Measurements from ENCODE around the gene KCNJ9. TPM values are rescaled to one million over a fixed set of nuclear protein-coding genes. Genes with fewer than 3 reads are reported as not detected.

The KCNJ9 gene
- total and polyA plus RNA-seq, 2 of the 13 experiments (the other 11 are each of a cell fraction or from before 2014, with no cell fraction given) = not detected

DNA sequence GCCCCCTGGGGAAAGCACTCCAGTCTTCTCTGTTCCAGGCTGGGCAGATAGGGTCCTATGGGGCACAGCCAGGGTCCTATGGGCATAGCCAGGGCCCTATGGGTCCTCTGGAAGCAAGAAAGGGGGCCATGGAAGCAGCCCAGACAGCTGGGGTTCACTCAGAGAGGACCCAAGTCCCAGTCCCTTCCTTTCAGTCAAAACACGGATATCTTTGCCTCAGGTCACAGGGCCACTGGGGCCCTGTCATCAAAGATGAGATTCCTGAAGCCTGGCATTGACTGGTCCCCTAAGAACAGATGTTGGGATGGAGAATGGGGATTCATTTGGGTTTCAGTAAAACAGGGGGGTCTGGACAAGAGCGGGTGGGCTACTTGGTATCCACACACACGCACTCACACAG is 8.5 kb downstream of the KCNJ9 start:
- ChIA-PET POLR2A (interaction anchor here (1.8 kb wide), 1 partner anchor 9 kb away, joined by 6 read pairs; the partner anchor contains the start of gene IGSF8), CTCF (ENCODE audit: low intra/inter-chr PET ratio, low total read pairs) (no interaction called here)
- no peak overlapping the region for H3K4me2 ChIP-seq (ENCODE audit: low read depth, low read length)
- H2AFZ ChIP-seq (ENCODE audit: low read length) = no peak overlapping the region
- BruUV-seq (replicated peaks) = no TSS peak
- TF ChIP-seq, protein P1, sequence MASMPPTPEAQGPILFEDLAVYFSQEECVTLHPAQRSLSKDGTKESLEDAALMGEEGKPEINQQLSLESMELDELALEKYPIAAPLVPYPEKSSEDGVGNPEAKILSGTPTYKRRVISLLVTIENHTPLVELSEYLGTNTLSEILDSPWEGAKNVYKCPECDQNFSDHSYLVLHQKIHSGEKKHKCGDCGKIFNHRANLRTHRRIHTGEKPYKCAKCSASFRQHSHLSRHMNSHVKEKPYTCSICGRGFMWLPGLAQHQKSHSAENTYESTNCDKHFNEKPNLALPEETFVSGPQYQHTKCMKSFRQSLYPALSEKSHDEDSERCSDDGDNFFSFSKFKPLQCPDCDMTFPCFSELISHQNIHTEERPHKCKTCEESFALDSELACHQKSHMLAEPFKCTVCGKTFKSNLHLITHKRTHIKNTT (CRISPR knock-in tag; IDR thresholded peaks at IDR 0.05) = no peak
- TF ChIP-seq PRDM10 (CRISPR knock-in tag; IDR thresholded peaks at IDR 0.05; ENCODE audit: low read depth) (no peak), KDM6A (CRISPR knock-in tag; IDR thresholded peaks at IDR 0.05; ENCODE audit: low read depth) (no peak)
- intact Hi-C loops (cut with micrococcal nuclease; ENCODE audit: unreplicated experiment) = no loop called here
- no peaks in the 10 kb centered on the region for H3K27me3 ChIP-seq (ENCODE audit: control insufficient read depth in 1 of 2, insufficient read depth in 2 of 2, low read length in 2 of 2)
- peaks cover 10 to 13% of the 10 kb centered on the region in 2 experiments; a peak in 4 of 5 replicates for H3K36me3 ChIP-seq (replicated peaks in 1 of 2; ENCODE audit: control insufficient read depth in 1 of 2, insufficient read depth in 2 of 2, low read length in 2 of 2)
- DNase-seq (ENCODE audit: low spot score) = no peak
- H3K27ac ChIP-seq (ENCODE audit: extremely low read length, insufficient read depth, low read length) = no peak overlapping the region
- FAIRE-seq = no peak
- WGBS (ENCODE audit: low lambda C conversion rate) = 61% methylated on average over 2 of the region's 3 CpGs
- ATAC-seq = no peak
- H3K4me3 ChIP-seq (replicated peaks in 1 of 3; ENCODE audit: insufficient read depth in 1 of 3, low read depth in 2 of 3, low read length in 3 of 3) = no peak overlapping the region
- in situ Hi-C loops (cut with HindIII; ENCODE audit: extremely low pct_ligation_motif_present, low pct_unique_long_range_greater_than_20kb) = no loop called here
- H3K9ac ChIP-seq (ENCODE audit: insufficient read depth, low read depth, low read length) = no peak overlapping the region
- no peaks in the 10 kb centered on the region for H4K20me1 ChIP-seq (ENCODE audit: insufficient read depth, low read length)
- H3K9me3 ChIP-seq (ENCODE audit: low read length) = no peaks in the 10 kb centered on the region
- H3K79me2 ChIP-seq (ENCODE audit: insufficient read depth, low read length) = no peaks in the 10 kb centered on the region
- H3K4me1 ChIP-seq (ENCODE audit: insufficient read depth, low read length) = peaks cover 14% of the 10 kb centered on the region

DNA sequence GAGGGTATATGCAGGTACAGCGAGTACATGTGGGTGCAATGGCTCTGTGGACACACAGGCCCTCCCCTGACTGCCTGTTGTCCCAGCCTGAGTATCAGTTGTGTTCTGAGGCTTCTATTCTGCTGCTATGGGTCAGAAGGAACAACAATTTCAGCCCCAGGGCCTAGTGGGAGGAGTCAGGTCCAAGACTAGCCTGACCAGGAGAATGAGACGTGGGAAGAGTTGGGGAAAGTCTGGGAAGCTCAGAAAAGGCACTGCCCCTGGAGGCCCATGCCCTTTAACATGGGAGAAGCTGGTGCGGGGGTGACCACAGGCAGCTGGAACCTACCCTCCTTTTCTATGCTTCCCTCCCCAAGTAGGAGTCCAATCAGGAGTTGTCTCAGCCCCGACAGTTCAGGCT is 9.4 kb downstream of the KCNJ9 start:
- Histone ChIP-seq H3K27ac (ENCODE audit: extremely low read length, insufficient read depth, low read length) (no peak overlapping the region), H2AFZ (ENCODE audit: low read length) (no peak overlapping the region), H3K9ac (ENCODE audit: insufficient read depth, low read depth, low read length) (no peak overlapping the region), H3K9me3 (ENCODE audit: low read length) (no peaks in the 10 kb centered on the region), H3K4me3 (replicated peaks in 1 of 3; ENCODE audit: insufficient read depth in 1 of 3, low read depth in 2 of 3, low read length in 3 of 3) (no peak overlapping the region), H3K79me2 (ENCODE audit: insufficient read depth, low read length) (no peaks in the 10 kb centered on the region), H3K4me2 (ENCODE audit: low read depth, low read length) (no peak overlapping the region), H4K20me1 (ENCODE audit: insufficient read depth, low read length) (no peaks in the 10 kb centered on the region), H3K27me3 (ENCODE audit: control insufficient read depth in 1 of 2, insufficient read depth in 2 of 2, low read length in 2 of 2) (no peaks in the 10 kb centered on the region), H3K36me3 (replicated peaks in 1 of 2; ENCODE audit: control insufficient read depth in 1 of 2, insufficient read depth in 2 of 2, low read length in 2 of 2) (peaks cover 10 to 13% of the 10 kb centered on the region in 2 experiments; a peak in 4 of 5 replicates), H3K4me1 (ENCODE audit: insufficient read depth, low read length) (peaks cover 23% of the 10 kb centered on the region)
- POLR2A ChIA-PET = no interaction called here
- TF ChIP-seq ZNF644 (CRISPR knock-in tag; IDR thresholded peaks at IDR 0.05; ENCODE audit: low read depth) (no peak), ZBTB20 (CRISPR knock-in tag; IDR thresholded peaks at IDR 0.05; ENCODE audit: borderline replicate concordance, low read depth) (no peak), ZNF672 (CRISPR knock-in tag; IDR thresholded peaks at IDR 0.05) (no peak), ZNF121 (CRISPR knock-in tag; IDR thresholded peaks at IDR 0.05) (no peak), ZNF761 (CRISPR knock-in tag; conservative IDR thresholded peaks at IDR 0.05) (no peak), ZNF563 (CRISPR knock-in tag; IDR thresholded peaks at IDR 0.05) (no peak)
- FAIRE-seq (no peak), DNase-seq (ENCODE audit: low spot score) (no peak), ATAC-seq (no peak)
- CTCF ChIA-PET (ENCODE audit: low intra/inter-chr PET ratio, low total read pairs) = no interaction called here
- WGBS (ENCODE audit: low lambda C conversion rate) = 98% methylated on average over 4 of the region's 4 CpGs
- in situ Hi-C loops (cut with HindIII; ENCODE audit: extremely low pct_ligation_motif_present, low pct_unique_long_range_greater_than_20kb) (no loop called here), intact Hi-C loops (cut with micrococcal nuclease; ENCODE audit: unreplicated experiment) (no loop called here)
- no TSS peak for BruUV-seq (replicated peaks)
